NCI-H2107 (cell line): ENCODE results near the gene ZXDC.

Source experiments
- DNase-seq: peaks from one replicate; lab custom pipeline; 2025; lab: John Stamatoyannopoulos, UW

Gene ZXDC, protein sequence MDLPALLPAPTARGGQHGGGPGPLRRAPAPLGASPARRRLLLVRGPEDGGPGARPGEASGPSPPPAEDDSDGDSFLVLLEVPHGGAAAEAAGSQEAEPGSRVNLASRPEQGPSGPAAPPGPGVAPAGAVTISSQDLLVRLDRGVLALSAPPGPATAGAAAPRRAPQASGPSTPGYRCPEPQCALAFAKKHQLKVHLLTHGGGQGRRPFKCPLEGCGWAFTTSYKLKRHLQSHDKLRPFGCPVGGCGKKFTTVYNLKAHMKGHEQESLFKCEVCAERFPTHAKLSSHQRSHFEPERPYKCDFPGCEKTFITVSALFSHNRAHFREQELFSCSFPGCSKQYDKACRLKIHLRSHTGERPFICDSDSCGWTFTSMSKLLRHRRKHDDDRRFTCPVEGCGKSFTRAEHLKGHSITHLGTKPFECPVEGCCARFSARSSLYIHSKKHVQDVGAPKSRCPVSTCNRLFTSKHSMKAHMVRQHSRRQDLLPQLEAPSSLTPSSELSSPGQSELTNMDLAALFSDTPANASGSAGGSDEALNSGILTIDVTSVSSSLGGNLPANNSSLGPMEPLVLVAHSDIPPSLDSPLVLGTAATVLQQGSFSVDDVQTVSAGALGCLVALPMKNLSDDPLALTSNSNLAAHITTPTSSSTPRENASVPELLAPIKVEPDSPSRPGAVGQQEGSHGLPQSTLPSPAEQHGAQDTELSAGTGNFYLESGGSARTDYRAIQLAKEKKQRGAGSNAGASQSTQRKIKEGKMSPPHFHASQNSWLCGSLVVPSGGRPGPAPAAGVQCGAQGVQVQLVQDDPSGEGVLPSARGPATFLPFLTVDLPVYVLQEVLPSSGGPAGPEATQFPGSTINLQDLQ

DNA sequence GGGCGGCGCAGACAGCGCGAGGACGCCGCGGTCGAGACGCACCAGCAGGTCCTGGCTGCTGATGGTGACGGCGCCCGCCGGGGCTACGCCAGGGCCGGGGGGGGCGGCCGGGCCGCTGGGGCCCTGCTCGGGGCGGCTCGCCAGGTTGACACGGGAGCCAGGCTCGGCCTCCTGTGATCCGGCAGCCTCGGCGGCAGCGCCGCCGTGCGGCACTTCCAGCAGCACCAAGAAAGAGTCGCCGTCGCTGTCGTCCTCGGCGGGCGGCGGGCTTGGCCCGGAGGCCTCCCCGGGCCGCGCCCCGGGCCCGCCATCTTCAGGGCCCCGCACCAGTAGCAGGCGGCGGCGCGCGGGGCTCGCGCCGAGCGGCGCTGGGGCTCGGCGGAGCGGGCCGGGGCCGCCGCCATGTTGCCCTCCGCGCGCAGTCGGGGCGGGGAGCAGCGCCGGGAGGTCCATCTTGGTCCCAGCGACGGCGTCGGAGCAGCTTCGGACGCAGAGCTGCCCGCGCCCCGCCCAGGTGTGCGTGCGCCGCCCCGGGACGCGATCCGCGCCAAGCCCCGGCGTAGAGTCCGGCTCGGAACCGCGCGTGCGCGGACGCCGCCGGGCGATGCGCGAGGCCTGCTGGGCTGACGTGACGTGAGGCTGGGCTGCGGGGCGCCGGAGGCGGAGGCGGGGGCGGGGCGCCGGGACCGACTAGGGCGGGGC, at the start of gene ZXDC:
TSS of gene ZXDC (minus strand) at position 479 of the 702 bp plus-strand sequence. CDS start at position 453, 26 bp downstream.
- peak; percentile 88 for DNase-seq

DNA sequence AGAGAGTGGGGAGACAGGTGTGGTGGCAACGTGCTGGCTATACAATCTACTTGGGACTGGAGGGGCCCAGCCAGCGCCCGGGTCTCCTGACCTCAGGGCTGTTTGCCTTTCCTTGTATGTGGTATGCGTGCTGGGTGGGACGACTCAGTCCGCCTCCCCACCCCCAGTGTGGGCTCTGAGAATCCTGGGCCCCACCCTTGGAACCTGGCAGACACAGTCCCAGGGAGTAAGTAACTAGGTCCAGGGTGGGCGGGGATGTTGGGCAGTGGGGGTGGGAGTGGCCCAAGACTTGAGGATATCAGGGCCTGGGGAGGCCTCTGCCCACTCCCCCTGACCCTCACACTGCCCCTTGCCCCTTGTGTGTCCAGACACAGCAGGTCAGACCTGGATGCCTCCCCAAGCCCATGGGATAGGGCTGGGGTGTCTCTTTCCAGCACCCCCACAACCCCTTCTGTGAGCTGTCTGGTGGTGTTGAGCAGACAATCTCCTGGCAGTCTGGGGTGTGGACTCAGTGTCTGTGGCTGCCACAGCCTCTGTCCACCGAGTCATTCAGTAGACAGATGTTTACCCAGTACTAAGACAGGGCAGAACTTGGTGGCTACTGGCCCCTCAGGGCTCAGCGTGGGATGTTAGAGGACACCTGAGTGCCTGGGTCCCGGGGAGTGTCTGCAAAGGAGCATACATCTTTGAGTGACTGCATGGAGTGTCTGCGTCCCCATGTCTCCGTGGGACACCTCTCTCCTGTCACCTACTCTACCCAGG, 49.6 kb upstream of the ZXDC start:
- no peak for DNase-seq

DNA sequence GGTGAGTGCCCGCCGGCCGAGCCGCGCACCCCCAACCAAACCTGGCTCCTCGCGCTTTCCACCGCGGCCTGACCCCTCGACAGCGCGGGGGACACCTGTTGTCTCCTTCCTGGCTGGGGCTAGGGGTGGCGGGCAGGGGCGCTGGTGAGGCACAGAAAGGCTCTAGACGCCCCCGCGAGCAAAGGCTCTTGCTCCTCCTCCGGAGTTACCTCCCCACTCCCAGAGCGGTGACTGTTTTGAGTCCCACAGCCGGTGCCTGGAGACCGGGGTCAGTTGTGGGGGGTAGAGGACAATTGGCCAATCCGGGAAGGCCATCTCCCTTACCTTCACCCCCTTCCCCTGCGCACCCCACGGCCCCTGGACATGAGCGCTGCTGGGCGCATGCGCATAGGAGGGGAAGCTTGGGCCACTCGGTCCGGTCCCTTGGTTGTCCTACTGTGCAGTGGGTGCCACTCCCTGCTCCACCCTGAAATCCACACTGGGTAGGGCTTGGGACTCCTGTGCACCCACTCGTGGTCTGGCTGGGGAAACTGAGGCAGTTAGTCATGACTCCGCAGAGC, 48.8 kb upstream of the ZXDC start:
- no peak for DNase-seq

DNA sequence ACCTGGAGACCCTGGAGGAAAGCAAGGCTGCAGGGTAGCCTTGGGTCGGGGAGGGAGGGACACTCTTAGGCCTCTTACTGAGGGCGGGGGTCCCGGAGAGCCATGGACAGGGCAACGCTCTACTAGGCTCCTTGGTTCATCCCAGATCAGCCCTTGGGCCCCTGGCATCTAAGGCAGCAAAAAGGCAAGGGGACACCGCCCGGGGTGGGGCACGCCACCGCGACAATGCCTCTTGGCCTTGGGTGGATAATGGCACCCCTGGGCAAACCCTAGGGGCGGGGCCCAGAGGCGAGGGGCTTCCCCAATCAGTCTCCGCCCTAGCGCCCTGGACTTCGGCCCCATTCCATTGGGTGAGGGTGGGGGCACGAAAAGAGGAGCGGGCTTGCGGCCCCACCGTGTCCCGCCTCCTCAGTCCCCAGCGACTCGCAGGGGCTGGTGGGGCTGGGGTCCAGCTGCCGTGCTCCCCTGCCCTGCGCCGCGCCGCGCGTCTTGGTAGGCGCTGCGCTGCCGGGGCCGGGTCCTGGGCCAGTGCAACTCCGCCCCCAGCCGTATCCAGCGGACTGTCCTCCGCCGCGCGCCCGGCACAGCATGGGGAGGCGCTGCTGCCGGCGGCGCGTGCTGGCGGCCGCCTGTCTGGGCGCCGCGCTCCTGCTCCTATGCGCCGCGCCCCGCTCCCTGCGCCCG, 48.2 kb upstream of the ZXDC start, which contains the start of gene CHST13:
TSS of gene CHST13 (plus strand) at position 411 of the 684 bp plus-strand sequence. CDS start at position 589, 178 bp downstream.
- DNase-seq: no peak

DNA sequence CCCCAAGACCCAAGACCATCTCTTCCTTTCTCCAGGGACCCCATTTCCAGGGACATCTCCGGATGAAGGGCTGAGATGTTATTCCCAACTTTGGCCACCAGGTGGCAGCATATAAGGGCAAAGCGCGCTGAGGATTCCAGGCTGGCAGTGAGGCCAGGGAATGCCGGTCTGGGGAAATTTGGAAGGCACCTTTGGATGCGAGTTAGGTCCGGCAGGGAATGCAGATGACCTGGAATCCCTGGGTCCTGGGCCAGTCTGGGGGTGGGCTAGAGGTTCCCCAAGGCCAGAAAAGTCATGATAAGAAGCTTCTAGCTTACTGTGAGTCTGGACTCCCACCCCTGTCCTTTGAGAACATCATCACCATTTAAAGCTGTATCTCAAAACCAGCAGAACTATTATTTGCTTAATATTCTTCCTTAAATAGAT, 46.7 kb upstream of the ZXDC start:
- DNase-seq: peak; percentile 71

DNA sequence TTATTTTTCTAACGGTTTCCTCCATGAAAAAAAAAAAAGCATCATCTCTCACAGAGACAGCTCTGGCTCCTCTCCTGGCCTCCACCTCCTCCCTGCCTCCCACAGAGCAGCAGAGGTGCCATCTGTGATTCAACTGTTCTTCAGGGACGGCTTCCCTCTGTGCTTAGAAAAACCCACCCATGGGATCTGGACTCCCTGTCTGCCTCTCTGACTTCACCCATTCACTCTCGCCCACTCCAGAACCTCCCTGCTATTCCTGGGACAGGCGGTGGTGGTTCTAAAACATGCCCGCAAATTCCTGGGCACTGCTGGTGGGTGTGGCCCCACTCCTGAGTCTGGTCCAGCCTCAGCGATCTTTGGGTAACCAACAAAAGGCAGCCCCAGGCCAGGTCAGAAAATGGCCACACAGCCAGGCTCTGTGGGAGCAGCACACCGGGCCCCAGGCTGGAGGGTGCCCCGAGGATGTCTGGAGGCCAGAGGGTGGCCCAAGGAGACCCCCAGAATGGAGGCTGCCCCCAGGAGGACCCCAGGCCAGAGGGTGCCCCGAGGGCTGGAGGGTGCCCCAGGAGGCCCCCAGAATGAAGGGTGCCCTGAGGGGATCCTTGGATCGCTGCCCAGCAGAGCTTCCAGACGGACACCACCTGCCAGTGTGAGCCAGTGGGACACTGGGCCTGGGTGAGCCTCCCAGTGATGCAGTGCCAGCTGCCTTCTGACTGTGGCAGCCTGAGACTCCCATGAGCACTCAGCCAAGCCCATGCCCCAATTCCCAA, 45.6 kb upstream of the ZXDC start:
- DNase-seq: no peak

DNA sequence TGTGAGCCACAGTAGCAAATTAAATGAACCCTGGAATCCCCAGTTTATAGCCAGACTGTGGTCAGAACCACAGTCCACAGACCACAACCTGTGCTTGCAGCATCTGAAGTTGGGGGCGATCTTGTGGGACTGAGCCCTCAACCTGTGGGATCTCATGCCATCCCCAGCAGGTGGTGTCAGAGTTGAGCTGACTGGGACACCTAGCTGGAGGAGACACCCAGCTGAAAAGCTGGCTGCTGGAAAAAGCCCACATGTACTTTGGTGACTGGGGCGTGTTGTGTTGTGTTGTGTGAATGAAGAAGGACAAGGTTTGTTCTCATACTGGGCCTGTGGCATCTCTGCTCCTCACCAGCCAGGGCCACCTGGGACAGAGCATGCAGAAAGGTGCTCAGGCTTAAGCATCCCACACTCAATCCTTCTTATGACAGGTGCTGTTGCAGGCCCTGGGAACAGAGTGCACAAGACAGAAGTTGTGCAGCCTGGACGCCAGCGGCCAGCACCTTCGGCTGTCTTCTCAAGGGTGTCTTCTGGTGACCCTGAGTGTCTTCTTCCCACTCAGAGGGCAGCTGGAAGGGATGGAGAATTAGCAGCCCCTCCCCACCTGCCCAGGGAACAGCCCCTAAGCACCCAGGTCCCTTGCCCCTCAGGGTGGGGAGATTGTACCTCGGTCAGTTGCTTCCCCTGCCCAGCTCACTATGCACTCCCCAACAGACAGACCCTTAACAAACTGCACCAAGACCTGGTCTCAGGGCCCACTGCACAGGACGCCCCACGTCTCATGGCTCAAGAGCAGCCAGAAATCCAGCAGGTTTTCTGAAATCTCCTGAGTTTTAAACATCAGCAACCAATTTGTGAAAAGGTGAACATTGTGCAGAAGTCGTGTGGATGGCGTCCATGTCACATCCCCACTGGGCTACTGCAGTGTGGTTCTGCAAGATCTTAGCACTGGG, 44.1 kb upstream of the ZXDC start:
- DNase-seq: no peak

DNA sequence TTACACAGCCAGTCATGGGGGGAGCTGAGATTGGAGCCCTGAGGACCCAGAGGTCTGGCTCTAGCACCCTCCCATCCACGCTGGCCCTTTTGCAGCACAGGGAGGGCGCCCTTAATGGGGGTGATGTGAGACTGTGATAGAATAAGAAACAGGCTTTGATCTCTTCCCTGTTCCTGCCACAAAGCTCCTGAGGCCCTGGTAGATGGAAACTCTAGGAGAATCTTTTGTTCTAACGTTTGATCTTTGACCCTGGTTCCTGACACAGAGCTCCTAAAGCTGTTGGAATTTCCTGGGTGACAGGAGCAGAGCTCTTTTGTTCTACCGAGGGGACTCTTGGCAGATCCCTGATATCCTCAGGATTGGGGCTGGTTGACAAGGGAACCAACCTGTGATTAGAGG, 43.1 kb upstream of the ZXDC start:
- no peak for DNase-seq

DNA sequence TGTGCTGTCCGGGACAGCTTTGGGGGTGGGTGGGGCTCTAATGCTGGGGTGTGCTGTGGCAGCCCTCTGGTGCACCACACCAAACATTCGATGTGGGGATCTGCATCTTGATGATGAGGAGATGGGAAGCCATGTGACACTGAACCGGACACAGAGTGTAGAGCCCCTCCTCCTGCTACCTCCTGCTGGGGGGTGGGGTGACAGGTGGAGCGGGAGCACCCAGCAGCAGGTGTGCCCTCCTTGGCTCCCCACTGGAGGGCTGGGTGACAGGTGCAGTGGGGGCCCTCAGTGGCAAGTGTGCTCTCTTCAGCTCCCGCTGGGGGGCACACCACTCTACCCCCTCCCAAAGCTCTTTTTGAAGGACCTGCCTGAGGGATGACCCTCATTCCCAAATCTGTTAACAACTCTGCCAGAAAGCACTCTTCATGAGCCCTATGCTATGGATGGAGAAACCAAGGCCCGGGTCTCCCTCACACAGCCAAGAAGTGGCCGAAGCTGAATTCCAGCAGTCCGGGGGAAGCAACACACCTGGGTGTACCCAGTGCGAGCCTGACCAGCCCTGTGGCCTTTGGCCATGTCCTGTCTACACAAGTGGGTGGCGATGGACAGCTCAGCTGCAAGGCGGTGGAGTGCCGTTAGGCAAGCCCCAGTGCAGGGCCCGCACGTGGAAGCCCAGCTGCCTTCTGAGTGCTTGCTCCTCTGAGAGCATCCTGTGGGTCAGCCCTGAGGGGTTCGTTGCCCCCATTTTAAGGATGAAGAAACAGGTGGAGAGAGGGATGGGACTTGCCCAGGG, 42.5 kb upstream of the ZXDC start:
- DNase-seq: no peak

DNA sequence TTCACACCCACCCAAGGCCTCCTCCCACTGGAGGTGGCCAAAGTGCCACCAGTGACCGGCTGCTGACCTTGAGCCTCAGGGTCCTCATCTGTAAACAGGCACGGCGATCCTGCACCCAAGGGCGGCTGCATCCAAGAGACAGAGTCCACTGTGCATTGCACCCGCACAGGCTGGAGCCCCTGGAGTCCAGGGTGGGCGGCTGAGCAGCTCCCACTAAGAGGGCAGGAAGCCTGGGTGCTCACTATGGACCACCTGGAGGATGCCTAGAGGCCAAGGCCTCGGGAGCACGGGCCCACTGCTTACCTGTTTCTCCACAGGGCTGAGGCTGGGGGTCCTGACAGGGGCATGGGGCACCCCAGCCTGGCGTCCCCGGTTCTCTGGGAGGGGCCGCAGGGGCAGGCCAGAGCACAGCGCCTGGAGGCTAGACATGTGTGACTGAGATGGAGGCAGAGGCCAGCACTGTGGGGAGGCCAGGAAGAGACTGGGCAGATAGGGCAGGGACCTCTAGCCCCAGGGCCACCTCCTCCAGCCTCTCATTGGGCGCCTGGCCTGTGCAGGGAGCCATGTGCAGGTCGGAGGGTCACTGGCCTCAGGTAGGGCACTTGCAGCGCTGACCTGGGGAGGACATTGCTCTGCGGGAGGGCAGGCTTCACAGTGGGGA, 41.7 kb upstream of the ZXDC start, which contains the start of gene UROC1:
TSS of gene UROC1 (minus strand) at position 483 of the 661 bp plus-strand sequence. CDS start at position 429, 54 bp downstream.
- DNase-seq: no peak

DNA sequence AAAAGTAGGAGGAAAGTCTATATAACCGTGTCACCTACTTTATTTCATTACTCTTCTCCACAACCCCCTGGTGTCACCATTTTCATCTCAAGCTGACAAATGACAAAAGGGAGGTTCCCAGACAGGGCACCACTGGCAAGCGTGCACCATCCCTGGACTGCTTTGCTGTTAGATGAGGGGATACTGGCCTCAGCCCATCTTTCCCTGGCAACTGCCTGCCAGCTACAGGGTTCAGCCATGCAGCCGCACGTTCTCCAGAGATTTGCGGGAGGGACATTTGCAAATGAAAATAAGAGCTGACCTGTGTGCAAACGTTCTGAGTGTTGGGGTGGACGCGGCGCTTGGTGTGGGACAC, 41.2 kb upstream of the ZXDC start:
- DNase-seq: no peak

DNA sequence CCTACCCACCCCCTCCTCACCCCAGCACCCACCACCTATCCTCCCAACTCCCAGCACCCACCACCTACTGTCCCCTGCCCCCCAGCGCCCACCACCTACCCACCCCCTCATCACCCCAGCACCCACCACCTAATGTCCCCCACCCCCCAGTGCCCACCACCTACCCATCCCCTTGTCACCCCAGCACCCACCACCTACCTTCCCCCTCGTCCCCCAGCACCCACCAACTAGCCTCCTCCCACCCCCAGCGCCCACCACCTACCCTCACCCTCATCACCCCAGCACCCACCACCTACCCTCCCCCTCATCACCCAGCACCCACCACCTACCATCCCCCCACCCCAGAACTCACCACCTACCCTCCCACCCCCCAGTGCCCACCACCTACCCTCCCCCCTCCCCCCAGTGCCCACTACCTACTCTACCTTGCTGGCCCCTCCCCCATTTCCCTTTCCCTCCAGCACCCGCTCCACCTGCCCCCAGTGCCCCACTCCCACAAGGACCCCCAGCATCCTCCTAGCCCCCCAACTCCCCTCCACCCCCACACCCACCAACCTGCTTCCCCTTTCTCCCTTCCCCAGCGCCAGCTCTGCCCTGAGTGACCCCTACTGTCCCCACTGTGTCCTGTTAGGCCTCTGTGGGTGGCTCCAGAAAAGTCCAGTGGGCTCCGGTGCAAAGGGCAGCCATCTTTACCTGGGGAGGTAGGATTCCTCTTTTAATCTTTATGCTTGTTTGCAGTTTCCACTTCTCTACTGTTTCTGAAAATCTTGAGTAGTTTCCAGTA, 40.7 kb upstream of the ZXDC start:
- DNase-seq: no peak

DNA sequence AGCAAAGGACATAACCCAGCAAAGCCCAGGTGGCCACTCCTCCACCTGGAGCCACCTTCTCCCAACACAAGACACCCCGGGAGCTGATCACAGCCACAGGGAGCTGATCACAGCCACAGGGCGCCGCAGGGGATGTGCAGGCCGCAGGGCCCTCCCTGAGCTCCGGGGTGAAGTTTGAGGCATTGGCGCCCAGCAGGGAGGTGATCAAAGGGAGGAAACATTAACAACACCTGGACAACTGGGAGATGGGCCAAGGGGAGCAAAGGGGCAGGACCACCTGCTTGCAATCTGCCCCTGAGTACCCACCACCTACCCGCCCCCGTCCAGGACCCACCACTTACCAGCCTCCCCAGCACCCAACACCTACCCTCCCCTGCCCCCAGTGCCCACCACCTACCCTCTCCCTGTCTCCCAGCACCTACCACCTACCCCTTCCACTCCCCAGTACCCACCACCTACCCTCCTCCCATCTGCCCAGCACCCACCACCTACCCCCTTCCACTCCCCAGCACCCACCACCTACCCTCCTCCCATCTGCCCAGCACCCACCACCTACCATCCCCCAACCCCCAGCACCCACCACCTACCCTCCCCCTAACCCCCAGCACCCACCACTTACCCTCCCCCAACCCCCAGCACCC, 39.5 kb upstream of the ZXDC start:
- DNase-seq: no peak

DNA sequence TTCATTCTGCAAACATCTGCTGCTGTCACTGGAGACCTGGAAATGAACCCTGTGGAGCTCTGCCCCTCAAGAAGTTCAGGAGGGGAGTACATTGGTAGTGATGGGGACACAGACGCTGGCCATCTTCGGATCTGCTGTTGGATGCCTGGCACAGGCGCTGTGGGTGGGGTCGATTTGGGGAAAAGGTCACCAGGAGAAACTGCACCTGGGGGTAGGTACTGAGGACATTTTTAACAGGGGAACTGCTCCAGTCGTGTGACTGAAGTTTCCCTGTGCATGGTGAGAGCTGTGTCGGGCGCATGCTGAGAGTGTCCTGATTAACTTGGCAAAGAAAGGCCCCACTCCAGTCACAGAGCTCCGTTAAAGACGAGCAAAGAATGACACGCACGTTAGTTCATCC, 38.5 kb upstream of the ZXDC start:
- no peak for DNase-seq

DNA sequence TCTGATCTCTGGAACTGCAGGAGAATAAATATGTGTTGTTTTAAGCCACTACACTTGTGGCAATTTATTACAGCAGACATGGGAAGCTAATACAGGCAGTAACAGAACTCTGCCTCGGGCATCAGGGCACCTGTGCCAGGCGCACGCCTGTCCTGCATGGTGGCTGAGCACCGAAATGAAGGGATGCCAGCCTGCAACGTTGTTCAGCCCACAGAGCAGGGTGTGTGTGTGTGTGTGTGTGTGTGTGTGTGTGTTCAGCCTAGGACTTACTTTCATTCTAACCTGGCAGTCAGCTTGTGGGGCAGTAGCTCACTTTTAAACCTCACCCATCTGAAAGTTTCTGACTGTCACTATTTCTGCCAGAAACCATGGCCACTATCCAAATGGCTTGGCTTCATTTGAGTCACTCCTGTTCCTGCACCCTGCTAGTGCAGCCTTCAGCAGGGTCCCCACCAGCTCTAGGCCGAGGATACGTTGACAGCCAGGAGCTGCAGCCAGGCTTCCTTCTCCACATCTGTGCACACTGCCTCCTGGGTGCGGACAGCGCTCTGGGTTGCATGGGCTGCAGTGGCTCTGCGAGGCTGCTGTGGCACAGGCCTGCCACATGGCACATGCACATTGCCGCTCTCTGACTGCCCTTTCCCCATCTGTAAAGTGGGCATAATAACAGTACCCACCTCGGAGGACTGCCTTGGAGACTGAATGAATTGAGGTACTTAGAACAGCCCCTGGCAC, 37.4 kb upstream of the ZXDC start:
- no peak for DNase-seq
